NCI-H187 (cell line): ENCODE measurements around the gene UNC93A.
"Not testable (repeated sequence)": the region's sequence is repeated elsewhere in the genome, so short reads cannot be mapped to it uniquely, and the experiment has no call there.

Experiments
- DNase-seq, 2 experiments: peaks; one replicate each; lab custom pipeline; 2025; lab: John Stamatoyannopoulos, UW

UNC93A gene

GRCh38 chr6:167309355-167310192 lies 18.5 kb downstream of the UNC93A start:
- DNase-seq = not testable (repeated sequence)

DNA sequence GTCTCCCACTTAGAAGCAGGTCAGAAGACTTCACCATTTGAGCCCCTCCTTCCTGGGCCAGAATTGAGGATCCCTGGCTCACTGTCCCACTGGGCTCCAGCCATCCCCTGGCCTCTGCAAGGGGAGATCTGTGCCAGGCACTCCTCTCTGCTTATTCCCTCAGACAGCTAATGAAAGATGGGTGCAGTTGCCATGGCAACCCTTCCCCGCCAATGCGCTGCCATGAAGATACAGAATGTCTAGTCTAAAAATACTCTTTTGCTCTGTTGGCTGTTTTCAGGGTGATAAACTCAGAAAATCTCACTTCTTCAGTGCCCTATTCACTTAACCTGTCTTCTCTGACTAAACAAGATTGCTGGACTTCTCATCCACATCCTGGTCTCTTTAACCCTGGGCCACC lies 20.2 kb downstream of the UNC93A start:
- DNase-seq = no peak

GRCh38 chr6:167311691-167312090 lies 20.6 kb downstream of the UNC93A start:
- DNase-seq = not testable (repeated sequence)

DNA sequence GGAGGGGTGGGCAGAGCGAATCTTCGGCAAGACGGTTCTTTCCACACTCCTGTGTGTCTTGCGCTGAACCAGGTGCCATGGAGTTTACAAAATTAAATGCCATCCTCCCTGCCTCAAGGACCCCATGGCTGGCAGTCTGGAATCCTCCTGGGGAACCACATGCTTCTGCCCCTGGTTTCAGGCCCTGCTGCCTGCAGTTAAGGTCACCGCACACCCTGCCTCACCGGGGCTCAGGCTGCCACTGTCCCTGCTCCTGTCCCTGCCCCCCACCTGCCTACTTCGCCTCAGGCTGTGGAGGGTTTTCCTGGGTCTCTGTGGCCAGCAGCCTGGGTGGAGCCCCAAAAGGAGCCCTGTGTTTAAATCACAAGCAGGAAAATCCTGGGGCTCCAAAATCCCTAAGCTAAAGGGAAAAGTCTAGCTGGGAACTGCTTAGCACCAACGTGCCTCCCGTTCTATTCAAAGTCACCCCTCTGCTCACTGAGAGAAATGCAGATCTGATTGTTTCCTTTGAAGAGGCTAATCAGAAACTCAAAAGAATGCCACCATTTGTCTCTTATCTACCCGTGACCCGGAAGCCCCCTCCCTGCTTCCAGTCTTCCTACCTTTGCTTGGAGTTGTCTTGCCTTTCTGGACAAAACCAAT lies 23.2 kb downstream of the UNC93A start:
- DNase-seq = no peak

DNA sequence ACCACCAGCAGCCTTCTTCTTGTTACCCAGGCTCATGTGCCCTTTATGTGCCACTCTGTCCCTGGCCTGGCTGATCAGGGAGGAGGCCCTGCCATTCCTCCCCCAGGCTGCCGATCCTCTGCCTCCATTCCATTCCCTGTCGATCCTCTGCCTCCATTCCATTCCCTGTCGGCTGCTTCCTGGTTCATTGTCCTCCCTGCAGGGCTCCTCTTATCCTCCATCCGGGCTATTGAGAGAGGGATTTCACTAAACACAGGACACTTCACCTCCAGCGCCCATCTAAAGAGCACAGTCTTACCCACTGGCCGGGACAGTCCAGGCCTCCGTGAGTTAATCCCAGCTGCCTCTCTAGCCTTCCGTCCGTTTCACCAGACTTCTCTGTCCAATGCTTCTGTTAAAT lies 26.1 kb downstream of the UNC93A start:
- DNase-seq = no peak

DNA sequence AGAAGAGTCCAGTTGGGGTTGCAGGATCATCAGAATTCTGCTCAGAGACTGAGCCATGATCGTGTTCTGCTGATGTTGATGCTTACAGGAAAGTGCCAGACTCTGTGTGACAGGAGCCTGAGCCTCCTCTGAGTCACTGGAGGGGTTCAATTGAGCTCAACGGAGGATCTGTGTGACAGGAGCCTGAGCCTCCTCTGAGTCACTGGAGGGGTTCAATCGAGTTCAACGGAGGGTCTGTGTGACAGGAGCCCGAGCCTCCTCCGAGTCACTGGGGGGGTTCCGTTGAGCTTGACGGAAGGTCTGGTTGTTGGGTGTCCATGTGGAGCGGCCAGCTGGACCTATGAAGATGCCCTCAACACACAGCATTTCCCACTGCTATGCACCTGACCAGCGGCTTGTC lies 27.2 kb downstream of the UNC93A start:
- not testable (repeated sequence) for DNase-seq

DNA sequence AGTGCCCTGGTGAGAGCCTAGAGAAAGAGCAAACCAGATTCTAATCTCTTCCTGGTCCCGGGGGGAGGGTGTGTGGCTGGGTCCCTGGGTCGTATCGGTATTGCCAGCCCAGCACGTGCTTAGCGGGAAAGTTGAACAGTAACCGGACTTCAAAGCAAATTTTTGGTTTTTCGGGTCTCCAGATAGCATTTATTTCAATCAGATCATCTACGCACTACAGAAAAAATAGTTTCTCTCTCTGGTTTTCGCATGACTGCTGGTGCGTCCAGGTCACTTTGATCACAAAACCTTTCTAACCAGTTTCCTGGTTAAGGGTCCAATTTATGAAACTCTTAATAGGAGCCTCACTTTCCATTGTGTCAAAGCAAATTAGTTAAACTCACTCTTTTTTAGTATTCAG lies 27.7 kb downstream of the UNC93A start:
- DNase-seq = not testable (repeated sequence)

DNA sequence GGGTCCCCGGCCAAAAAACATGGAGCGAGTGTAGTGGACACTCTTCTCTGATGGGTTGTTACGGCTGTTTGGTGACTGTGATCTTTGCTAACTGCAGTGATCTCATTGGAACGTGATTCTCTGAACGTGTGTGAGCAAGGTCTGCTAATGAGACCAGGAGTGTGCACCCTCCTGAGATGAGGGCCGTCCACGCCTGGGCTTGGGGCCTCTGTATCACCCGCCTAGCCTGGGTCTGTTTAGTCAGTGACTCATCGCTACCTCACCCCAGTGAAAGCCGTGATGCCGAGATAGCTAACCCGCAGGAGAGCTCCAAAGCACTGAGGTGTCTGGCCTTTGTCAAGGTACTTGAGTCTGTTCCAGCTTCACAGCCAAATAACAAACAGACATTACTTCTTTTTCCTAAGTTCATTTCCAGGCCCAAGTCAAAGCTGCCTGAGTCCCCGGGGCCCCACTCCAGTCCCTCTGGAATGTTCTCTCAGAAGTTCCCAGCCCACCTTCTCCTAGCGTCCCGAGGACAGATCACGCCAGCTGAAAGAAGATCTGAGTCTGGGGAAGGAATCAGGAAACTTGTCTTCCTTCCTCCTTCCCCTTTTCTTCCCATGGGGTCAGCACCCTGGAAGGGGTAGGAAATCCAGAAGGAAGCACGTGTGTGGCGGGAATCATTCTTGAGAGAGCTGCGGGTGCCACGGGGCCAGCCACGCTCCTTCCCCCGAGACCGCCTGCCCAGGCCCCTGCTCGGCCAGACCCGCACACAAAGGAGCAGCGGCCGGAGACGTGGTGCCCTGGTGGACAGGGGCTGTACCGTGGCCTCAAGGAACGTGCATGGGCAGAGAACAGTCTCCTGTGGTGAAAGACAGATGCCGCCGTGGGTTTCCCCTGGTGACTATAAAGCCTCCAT lies 29.0 kb downstream of the UNC93A start:
- DNase-seq = not testable (repeated sequence)

GRCh38 chr6:167320754-167321056 lies 29.6 kb downstream of the UNC93A start:
- DNase-seq = not testable (repeated sequence)

DNA sequence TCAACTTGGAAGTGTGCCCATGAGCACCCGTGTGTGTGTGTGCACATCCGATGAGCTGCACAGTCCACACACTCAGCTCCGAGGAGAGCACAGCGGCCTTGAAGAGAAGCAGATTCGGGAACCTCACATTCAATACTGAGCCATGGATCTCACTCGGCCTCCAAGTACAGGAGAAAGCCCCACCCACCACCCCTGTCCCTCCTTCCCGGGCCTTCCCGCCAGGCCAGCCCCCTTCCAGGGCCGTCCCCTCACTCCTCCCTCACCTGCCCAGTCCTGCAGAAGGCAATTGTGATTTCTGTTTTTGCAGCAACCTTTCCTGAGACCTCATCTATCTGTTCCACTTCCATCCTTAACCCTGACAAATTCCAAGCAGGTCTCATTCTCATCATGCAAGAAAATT lies 30.1 kb downstream of the UNC93A start:
- DNase-seq = not testable (repeated sequence)

DNA sequence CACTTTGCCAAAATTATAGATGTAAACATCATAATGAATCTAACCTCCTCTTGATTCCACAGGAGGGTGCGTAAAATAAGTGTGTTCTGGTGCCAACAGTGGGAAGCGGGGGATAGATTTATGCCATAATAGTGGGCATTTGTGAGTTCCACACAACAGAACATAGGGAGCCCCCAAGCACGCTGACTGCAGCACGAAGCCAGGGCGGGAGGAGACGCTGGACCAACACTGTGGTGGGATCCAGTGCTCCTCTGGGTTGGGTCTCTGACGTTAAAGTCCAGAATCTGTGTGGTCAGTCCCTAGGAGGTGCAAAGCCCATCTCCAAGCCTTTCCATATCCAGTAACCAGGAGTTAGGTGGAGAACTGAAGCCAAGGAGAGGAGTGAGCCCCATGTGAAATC lies 32.0 kb downstream of the UNC93A start:
- DNase-seq = no peak

DNA sequence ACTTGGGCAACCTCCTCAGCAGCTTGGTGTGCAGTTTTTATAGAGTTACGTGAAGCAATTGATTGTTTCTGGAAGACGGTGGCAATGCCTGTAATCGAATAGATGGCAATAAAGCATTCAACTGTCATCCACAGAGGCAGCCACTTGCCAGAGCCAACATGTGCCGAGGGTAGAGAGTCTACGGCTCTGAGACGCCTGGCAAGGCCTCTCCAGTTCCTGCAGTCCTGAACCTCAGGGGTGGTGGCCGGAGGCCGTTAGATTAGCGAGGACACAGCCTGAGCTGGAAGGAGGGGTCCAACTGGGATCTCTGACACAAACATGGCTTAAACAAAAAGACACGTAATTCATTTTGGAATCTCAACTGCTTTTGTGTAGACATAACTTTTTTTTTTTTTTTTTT lies 33.0 kb downstream of the UNC93A start:
- DNase-seq = no peak

DNA sequence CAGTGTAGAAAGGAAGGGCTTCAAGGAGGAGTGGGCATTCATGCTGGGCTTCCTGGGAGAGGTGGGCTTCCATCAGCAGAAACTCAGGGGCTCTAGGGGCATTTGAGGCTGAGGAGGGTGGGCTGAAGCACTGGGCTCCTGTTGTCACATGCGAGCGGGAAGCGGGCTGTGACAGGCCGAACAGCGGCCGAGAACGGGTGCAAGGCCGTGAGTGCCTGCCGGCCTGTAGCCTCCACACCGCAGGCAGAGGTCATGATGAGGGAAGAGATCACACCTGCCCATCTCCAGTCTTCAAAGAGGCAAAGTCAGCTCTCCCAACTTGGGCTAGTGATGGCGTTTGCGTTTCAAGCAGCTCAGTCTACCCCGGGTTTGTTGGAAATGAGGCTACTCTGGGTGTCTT lies 34.7 kb downstream of the UNC93A start:
- DNase-seq = no peak

GRCh38 chr6:167327391-167327790 lies 36.3 kb downstream of the UNC93A start:
- DNase-seq = no peak

DNA sequence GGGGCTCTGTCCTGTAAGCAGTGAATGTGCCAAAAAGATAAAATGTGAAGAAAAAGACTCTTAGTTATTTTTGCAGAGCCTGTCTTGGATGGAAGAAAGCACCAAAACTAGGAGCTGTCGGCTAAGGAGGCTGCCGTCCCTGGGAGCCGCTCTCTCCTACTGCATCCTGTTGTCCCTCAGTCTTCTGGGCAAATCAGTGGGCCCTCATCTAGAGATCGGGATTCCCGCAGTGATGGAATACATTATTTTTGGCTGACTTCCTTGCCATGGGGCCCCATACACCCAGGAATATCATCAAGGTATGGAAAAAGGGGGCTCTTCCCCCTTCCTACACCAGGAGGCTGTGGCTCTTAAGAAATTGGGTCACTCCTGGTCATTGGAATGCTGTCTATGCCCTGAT lies 37.0 kb downstream of the UNC93A start:
- DNase-seq = no peak

GRCh38 chr6:167329014-167329413 lies 37.9 kb downstream of the UNC93A start:
- DNase-seq = no peak

DNA sequence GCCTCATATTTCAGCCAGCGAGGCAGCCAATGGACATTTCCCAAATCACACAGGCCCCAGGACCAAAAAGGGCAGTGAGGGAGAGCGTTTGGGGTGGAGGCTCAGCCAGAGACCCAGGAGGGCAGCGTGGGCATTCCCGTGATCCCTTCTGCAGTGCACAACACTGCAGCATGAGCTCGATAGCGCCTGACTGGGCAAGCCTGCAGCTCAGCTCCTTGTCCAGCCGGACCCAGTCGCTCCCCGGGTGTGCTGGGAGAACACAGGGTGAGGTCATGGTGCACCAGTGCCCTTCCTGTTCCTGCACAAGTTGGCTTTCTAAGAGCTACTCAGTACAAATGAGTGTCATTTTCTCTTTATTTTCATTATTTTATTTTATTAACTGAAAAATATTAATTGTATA lies 39.6 kb downstream of the UNC93A start:
- no peak for DNase-seq

DNA sequence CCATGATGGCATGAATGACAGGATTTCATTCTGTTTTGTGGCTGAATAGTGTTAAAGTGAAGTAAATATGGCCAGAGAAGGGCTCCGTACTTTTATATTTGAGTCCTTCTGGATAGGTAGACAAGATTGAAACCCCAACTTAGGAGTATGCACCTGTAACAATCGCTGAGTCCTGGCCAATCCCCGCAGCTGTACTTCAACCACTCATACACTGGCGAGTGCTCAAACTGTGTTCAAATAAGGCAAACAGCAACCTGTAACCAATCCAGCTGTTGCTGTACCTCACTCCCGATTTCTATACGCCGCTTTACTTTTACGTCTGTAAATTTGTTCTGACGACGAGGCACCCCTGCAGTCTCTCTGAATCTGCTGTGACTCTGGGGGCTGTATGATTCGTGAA lies 40.5 kb downstream of the UNC93A start:
- DNase-seq = no peak

GRCh38 chr6:167336844-167337630 lies 45.9 kb downstream of the UNC93A start:
- no peak for DNase-seq

- DNase-seq = no peak
Measured at GRCh38 chr6:167337675-167338449, 46.7 kb downstream of the UNC93A start.

DNA sequence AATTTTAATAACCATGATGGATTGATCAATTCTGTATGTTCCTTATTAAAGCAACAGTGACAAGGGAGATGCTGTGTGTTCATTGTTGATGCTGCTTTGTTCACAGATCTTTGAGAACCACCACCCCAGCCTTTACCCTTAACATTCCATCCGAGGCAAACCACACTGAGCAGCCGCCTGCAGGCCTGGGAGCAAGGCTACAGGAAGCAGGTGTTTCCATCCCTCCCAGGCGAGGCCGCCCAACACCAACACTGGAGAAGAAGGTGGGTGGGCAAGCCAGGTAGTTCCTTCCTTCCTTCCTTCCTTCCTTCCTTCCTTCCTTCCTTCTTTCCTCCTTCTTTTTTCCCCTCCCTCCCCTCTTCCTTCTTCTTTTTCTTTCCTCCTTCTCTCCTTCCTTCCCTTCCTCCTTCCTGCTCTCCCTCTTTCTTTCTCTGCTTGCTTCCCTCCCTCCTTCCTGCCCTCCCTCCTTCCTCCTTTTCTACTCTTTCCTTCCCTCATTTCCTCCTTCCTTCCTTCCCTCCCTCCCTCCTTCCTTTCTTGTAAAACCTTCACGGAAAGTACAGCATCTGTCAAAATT lies 47.5 kb downstream of the UNC93A start:
- DNase-seq = no peak
